Erythroblast (primary cell): ENCODE results near the gene RAB3GAP1.

Source experiments
- GATA1 ChIP-seq: IDR thresholded peaks from 2 replicates; pipeline ENCODE4 v1.6.1; 2011; ENCODE audit warnings: low read depth, mild to moderate bottlenecking, control low read depth, low read length, moderate library complexity
- POLR2A ChIP-seq: IDR thresholded peaks from 2 replicates; pipeline ENCODE4 v1.6.1; 2011; ENCODE audit warnings: mild to moderate bottlenecking, low read length

GRCh38 chr2:135125940-135126339, 73.8 kb downstream of the RAB3GAP1 start:
- TF ChIP-seq POLR2A (no peak), GATA1 (no peak)
